HEK293 (cell line): ENCODE measurements around the gene TMEM167B.

Experiments
- CTCF ChIA-PET: fragments of 350-600 bp; formaldehyde crosslinking; extraction: SDS; loops from one replicate; lab custom pipeline; 2021; ENCODE audit warnings: antibody characterized with exemption; lab: Yijun Ruan, JAX
- POLR2A ChIA-PET: fragments of 300-600 bp; formaldehyde crosslinking; extraction: SDS; loops from one replicate; lab custom pipeline; 2020; ENCODE audit warnings: antibody characterized with exemption, inconsistent platforms; lab: Yijun Ruan, JAX
- H3K27ac ChIP-seq: fragments of 200-500 bp; sonication (Bioruptor generic); 2 replicates; pipeline ENCODE4 v1.5.1; 2014; ENCODE audit warnings: low read depth, low read length, control low read depth, inconsistent platforms; ENCODE audit errors: extremely low read depth
- H3K36me3 ChIP-seq, 2 experiments: fragments of 200-500 bp in 1 of 2; sonication (Bioruptor generic) in 1 of 2; 1 replicate in 1 of 2; 2 replicates in 1 of 2; pipeline ENCODE4 v1.5.1; 2014 to 2017; ENCODE audit warnings: inconsistent platforms in 2 of 2, low read length in 2 of 2; ENCODE audit not compliant: control insufficient read depth in 2 of 2, insufficient read depth in 1 of 2
- H3K4me1 ChIP-seq: fragments of 200-500 bp; sonication (Bioruptor generic); 2 replicates; pipeline ENCODE4 v1.5.1; 2014; ENCODE audit warnings: mild to moderate bottlenecking, low read length, inconsistent platforms; ENCODE audit not compliant: control insufficient read depth, insufficient read depth
- H3K4me3 ChIP-seq: 2 replicates; pipeline ENCODE4 v1.5.1; 2011; ENCODE audit warnings: low read depth, mild to moderate bottlenecking, control low read depth, low read length, moderate library complexity
- H3K9me3 ChIP-seq: fragments of 200-500 bp; sonication (Bioruptor generic); 2 replicates; pipeline ENCODE4 v1.5.1; 2014; ENCODE audit warnings: low read depth, low read length, inconsistent platforms; ENCODE audit not compliant: control insufficient read depth, insufficient read depth
- ELK4 ChIP-seq: IDR thresholded peaks from 2 replicates; pipeline ENCODE4 v1.6.1; 2011; ENCODE audit warnings: mild to moderate bottlenecking, low read depth, low read length, borderline replicate concordance
- HOXA7 ChIP-seq: sonication (generic); formaldehyde crosslinking; IDR thresholded peaks from 2 replicates; pipeline ENCODE4 v1.8.1; 2022; ENCODE audit warnings: missing genetic modification reagents, borderline replicate concordance
- REPIN1 ChIP-seq: fragments of 450-650 bp; formaldehyde crosslinking; IDR thresholded peaks from 2 replicates; pipeline ENCODE4 v1.5.1; 2017; ENCODE audit warnings: missing biosample characterization, missing genetic modification characterization, low read depth
- ZBTB1 ChIP-seq: fragments of 450-650 bp; formaldehyde crosslinking; IDR thresholded peaks from 2 replicates; pipeline ENCODE4 v1.5.1; 2016; ENCODE audit warnings: missing biosample characterization, missing genetic modification characterization
- ZBTB7A ChIP-seq: fragments of 450-650 bp; formaldehyde crosslinking; IDR thresholded peaks from 2 replicates; pipeline ENCODE4 v1.5.1; 2016; ENCODE audit warnings: low read depth, missing biosample characterization, missing genetic modification characterization
- ZNF19 ChIP-seq: fragments of 450-650 bp; formaldehyde crosslinking; IDR thresholded peaks from 2 replicates; pipeline ENCODE4; 2016; ENCODE audit warnings: missing biosample characterization, missing genetic modification characterization, low read depth
- ZNF23 ChIP-seq: fragments of 450-650 bp; formaldehyde crosslinking; IDR thresholded peaks from 2 replicates; pipeline ENCODE4 v1.5.1; 2016; ENCODE audit warnings: missing biosample characterization, missing genetic modification characterization, borderline replicate concordance
- ZNF366 ChIP-seq: fragments of 450-650 bp; formaldehyde crosslinking; conservative IDR thresholded peaks from 2 replicates; pipeline ENCODE4 v1.5.1; 2016; ENCODE audit warnings: missing biosample characterization, missing genetic modification characterization
- ZNF37A ChIP-seq: fragments of 450-650 bp; IDR thresholded peaks from 2 replicates; pipeline ENCODE4 v1.5.1; 2018; ENCODE audit warnings: missing biosample characterization, missing genetic modification characterization
- ZNF426 ChIP-seq: fragments of 450-650 bp; formaldehyde crosslinking; IDR thresholded peaks from 2 replicates; pipeline ENCODE4 v1.5.1; 2017; ENCODE audit warnings: missing biosample characterization, missing genetic modification characterization, mild to moderate bottlenecking, inconsistent platforms, moderate library complexity
- ZNF544 ChIP-seq: fragments of 450-650 bp; formaldehyde crosslinking; IDR thresholded peaks from 2 replicates; pipeline ENCODE4 v1.5.0; 2017; ENCODE audit warnings: missing biosample characterization, missing genetic modification characterization
- ZNF549 ChIP-seq: fragments of 450-650 bp; IDR thresholded peaks from 2 replicates; pipeline ENCODE4 v1.5.1; 2018; ENCODE audit warnings: missing biosample characterization, missing genetic modification characterization, mild to moderate bottlenecking, inconsistent platforms, moderate library complexity
- ZNF555 ChIP-seq: fragments of 450-650 bp; formaldehyde crosslinking; conservative IDR thresholded peaks from 2 replicates; pipeline ENCODE4 v1.5.1; 2017; ENCODE audit warnings: missing biosample characterization, mild to moderate bottlenecking, missing genetic modification characterization, inconsistent platforms
- ZNF626 ChIP-seq: fragments of 450-650 bp; sonication (Bioruptor Pico); formaldehyde crosslinking; IDR thresholded peaks from 2 replicates; pipeline ENCODE4 v1.5.1; 2018; ENCODE audit warnings: missing biosample characterization, missing genetic modification characterization, inconsistent platforms
- ZNF785 ChIP-seq: fragments of 450-650 bp; formaldehyde crosslinking; IDR thresholded peaks from 2 replicates; pipeline ENCODE4 v1.5.1; 2016; ENCODE audit warnings: missing biosample characterization, missing genetic modification characterization
- ZSCAN30 ChIP-seq: fragments of 450-650 bp; IDR thresholded peaks from 2 replicates; pipeline ENCODE4 v1.5.1; 2018; ENCODE audit warnings: missing biosample characterization, mild to moderate bottlenecking, missing genetic modification characterization, moderate library complexity
- ZSCAN5A ChIP-seq: fragments of 450-650 bp; formaldehyde crosslinking; IDR thresholded peaks from 2 replicates; pipeline ENCODE4 v1.5.1; 2016; ENCODE audit warnings: missing biosample characterization, missing genetic modification characterization
- TF ChIP-seq, protein P1 (sequence below): fragments of 450-650 bp; formaldehyde crosslinking; IDR thresholded peaks from 2 replicates; pipeline ENCODE4 v1.5.1; 2016; ENCODE audit warnings: missing biosample characterization, missing genetic modification characterization

The TMEM167B gene

GRCh38 chr1:109046671-109047070 is 43.9 kb upstream of the TMEM167B start:
- ChIA-PET POLR2A (interaction anchor here (0.6 kb wide), 3 partner anchors 53 to 56 kb away, joined by 3 to 4 read pairs (median 3); no protein-coding TSS in a partner anchor), CTCF (interaction anchor here (0.7 to 0.8 kb wide), 2 partner anchors 31 to 45 kb away, joined by 3 read pairs; no protein-coding TSS in a partner anchor)
- TF ChIP-seq ZSCAN5A (tag by site-specific recombination) (no peak), ZSCAN30 (no peak)
- Histone ChIP-seq H3K4me1 (no peaks in the 10 kb centered on the region), H3K9me3 (no peaks in the 10 kb centered on the region), H3K36me3 (no peaks in the 10 kb centered on the region), H3K4me3 (no peak overlapping the region), H3K27ac (no peak overlapping the region)

- ChIA-PET POLR2A (interaction anchor here (0.6 kb wide), 1 partner anchor 54 kb away, joined by 4 read pairs; no protein-coding TSS in a partner anchor), CTCF (interaction anchor here (0.8 kb wide), 1 partner anchor 32 kb away, joined by 3 read pairs; no protein-coding TSS in a partner anchor)
- H3K9me3 ChIP-seq = no peaks in the 10 kb centered on the region
- TF ChIP-seq ZBTB7A (tag by site-specific recombination) (no peak), ZNF626 (tag by site-specific recombination) (no peak), ZBTB1 (tag by site-specific recombination) (no peak), HOXA7 (no peak), ZNF37A (tag by site-specific recombination) (no peak)
- no peaks in the 10 kb centered on the region for H3K36me3 ChIP-seq
- no peak overlapping the region for H3K27ac ChIP-seq
- no peak overlapping the region for H3K4me3 ChIP-seq
- H3K4me1 ChIP-seq = no peaks in the 10 kb centered on the region
These were observed 43.2 kb upstream of the TMEM167B start for GRCh38 chr1:109047339-109047738.

GRCh38 chr1:109048335-109048734 is 42.2 kb upstream of the TMEM167B start:
- ChIA-PET POLR2A (interaction anchor here (0.8 to 1.2 kb wide), 2 partner anchors 27 to 35 kb away, joined by 3 read pairs; partner anchors contain the start of gene TAF13), CTCF (interaction anchor here (0.5 to 0.6 kb wide), 2 partner anchors 40 to 497 kb away, joined by 3 to 4 read pairs; no protein-coding TSS in a partner anchor)
- Histone ChIP-seq H3K36me3 (no peaks in the 10 kb centered on the region), H3K4me3 (no peak overlapping the region), H3K27ac (no peak overlapping the region), H3K9me3 (no peaks in the 10 kb centered on the region), H3K4me1 (no peaks in the 10 kb centered on the region)
- TF ChIP-seq ZNF544 (no peak), ZNF366 (peak; percentile 90)

DNA sequence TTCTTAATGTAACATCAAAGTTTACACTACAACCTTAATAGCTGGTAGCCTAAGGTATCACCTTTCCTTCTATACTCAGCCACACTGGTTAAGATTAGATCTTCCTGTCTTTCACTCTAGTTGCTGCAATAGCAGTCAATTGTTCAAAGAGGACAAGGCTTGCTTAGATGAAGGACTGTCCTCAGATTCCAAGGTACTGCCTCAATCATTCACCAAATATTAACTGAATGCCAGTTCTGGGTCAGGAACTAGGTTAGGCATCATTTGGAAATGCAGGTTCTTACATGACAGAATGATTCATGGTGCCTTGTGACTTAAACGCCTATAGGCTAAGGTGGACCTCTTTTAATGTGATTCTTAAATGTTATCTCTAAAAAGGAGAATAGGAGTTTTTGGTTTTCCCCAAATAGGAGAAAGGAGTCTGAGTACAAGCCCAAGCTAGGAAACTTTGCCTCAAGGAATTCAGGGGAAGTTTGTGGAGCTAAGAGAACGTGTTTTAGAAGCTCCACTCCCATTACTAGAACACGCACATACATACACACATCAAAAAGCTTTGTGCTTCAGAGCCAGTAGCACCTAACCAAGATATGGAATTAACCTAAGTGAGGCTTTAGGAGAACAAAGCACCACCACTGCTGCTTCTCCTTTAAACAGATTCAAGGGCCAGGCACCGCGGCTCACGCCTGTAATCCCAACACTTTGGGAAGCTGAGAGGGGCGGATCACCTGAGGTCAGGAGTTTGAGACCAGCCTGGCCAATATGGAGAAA is 40.2 kb upstream of the TMEM167B start:
- CTCF ChIA-PET = interaction anchor here (0.6 kb wide), 1 partner anchor 151 kb away, joined by 3 read pairs; no protein-coding TSS in a partner anchor
- POLR2A ChIA-PET = interaction anchor here (1.2 kb wide), 1 partner anchor 8 kb away, joined by 5 read pairs; the partner anchor contains the start of gene WDR47
- H3K27ac ChIP-seq = no peak overlapping the region
- TF ChIP-seq, protein P1, sequence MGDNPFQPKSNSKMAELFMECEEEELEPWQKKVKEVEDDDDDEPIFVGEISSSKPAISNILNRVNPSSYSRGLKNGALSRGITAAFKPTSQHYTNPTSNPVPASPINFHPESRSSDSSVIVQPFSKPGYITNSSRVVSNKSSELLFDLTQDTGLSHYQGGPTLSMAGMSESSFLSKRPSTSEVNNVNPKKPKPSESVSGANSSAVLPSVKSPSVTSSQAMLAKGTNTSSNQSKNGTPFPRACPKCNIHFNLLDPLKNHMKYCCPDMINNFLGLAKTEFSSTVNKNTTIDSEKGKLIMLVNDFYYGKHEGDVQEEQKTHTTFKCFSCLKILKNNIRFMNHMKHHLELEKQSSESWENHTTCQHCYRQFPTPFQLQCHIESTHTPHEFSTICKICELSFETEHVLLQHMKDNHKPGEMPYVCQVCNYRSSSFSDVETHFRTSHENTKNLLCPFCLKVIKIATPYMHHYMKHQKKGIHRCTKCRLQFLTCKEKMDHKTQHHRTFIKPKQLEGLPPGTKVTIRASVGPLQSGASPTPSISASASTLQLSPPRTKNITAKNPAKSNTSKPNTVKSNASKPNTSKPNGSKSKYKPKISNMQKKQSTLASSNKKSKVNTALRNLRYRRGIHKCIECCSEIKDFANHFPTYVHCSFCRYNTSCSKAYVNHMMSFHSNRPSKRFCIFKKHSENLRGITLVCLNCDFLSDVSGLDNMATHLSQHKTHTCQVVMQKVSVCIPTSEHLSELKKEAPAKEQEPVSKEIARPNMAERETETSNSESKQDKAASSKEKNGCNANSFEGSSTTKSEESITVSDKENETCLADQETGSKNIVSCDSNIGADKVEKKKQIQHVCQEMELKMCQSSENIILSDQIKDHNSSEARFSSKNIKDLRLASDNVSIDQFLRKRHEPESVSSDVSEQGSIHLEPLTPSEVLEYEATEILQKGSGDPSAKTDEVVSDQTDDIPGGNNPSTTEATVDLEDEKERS (tag by site-specific recombination) = no peak
- no peak for TF ChIP-seq ELK4
- no peak for TF ChIP-seq ZNF19 (tag by site-specific recombination)
- TF ChIP-seq ZNF23 (tag by site-specific recombination) = no peak
- TF ChIP-seq ZNF555 (tag by site-specific recombination) = no peak
- no peak for TF ChIP-seq ZNF549 (tag by site-specific recombination)
- no peak for TF ChIP-seq REPIN1
- no peak for TF ChIP-seq ZNF785 (tag by site-specific recombination)
- TF ChIP-seq ZNF426 (tag by site-specific recombination) = no peak

More for the DNA sequence above, 40.2 kb upstream of the TMEM167B start:
- Histone ChIP-seq H3K4me1 (no peaks in the 10 kb centered on the region), H3K36me3 (no peaks in the 10 kb centered on the region), H3K4me3 (no peak overlapping the region), H3K9me3 (no peaks in the 10 kb centered on the region)
